Colonic mucosa (tissue), 4 donors: ENCODE data around the gene FZD7. TPM values are rescaled to one million over a fixed set of nuclear protein-coding genes. Genes with fewer than 3 reads are reported as not detected.

Source experiments
- DNase-seq: peaks from one replicate; pipeline ENCODE4 v3.0.0-alpha.2; 2020
- H3K27ac ChIP-seq: fragments of 200-600 bp; one replicate; pipeline ENCODE4 v1.8.0; 2021
- H3K27me3 ChIP-seq: fragments of 200-600 bp; one replicate; pipeline ENCODE4 v1.8.0; 2021
- H3K36me3 ChIP-seq: fragments of 200-600 bp; one replicate; pipeline ENCODE4 v1.8.0; 2021
- H3K4me1 ChIP-seq: fragments of 200-600 bp; one replicate; pipeline ENCODE4 v1.8.0; 2021; ENCODE audit warnings: mild to moderate bottlenecking
- H3K4me3 ChIP-seq: fragments of 200-600 bp; one replicate; pipeline ENCODE4 v1.8.0; 2021
- H3K9ac ChIP-seq, 2 donors: one replicate each; pipeline ENCODE4 v1.7.0; 2013; ENCODE audit warnings: control low read depth in 2 of 2, low read depth in 2 of 2, low read length in 2 of 2
- H3K9me3 ChIP-seq: fragments of 200-600 bp; one replicate; pipeline ENCODE4 v1.8.0; 2021
- intact Hi-C: fragments of 100-400 bp; cut with DNase I; formaldehyde crosslinking; loops from one replicate; pipeline ENCODE4 v1.14.1; 2022
- total RNA-seq, 2 donors: library from RNA; stranded (reverse); fragmentation: NEBNext Ultra II Directional in 1 of 2; extraction: Animal tissue kit (Norgen Biotek cat#: 25700) in 1 of 2; gene quantifications; one replicate each; pipeline ENCODE4 v1.2.1, GENCODE V29; 2021
- TF ChIP-seq, protein P1 (sequence below): fragments of 200-600 bp; IDR thresholded peaks from one replicate; pipeline ENCODE4 v1.8.0; 2022; ENCODE audit warnings: antibody characterized with exemption, mild to moderate bottlenecking
- donor health status: healthy.
- donor health status: DM: no; HTN: no; CAD: no.
- donor health status: DM: no; HTN: no; CAD: no.

Gene FZD7
- total RNA-seq, 2 donors from 2014 or later, result 2.3 to 13.9 TPM

DNA sequence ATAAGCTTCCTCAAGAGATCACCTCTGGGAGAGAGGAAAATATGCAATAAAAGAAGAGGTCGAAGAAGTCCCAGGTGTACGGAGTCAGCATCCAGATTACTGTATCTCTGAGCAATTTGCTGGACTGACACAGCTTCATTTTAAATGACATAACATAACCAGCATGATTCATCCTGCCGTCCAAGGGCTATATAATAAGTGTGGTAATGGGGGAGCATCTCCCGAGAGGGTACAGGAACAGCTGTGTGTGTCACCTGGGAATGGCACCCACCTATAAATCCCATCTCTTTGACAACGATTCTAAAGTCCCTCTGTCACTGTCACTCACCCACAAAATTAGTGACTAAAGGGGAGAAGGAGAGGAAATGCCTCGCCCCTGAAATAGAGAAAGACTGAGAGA is 19.3 kb upstream of the FZD7 start:
- H3K36me3 ChIP-seq, result no peaks in the 10 kb centered on the region
- H3K9me3 ChIP-seq, result no peaks in the 10 kb centered on the region
- no peak for DNase-seq
- no peak overlapping the region for H3K27ac ChIP-seq
- no peaks in the 10 kb centered on the region for H3K27me3 ChIP-seq
- intact Hi-C loops, result no loop called here
- no peak overlapping the region for H3K4me3 ChIP-seq
- TF ChIP-seq, protein P1, sequence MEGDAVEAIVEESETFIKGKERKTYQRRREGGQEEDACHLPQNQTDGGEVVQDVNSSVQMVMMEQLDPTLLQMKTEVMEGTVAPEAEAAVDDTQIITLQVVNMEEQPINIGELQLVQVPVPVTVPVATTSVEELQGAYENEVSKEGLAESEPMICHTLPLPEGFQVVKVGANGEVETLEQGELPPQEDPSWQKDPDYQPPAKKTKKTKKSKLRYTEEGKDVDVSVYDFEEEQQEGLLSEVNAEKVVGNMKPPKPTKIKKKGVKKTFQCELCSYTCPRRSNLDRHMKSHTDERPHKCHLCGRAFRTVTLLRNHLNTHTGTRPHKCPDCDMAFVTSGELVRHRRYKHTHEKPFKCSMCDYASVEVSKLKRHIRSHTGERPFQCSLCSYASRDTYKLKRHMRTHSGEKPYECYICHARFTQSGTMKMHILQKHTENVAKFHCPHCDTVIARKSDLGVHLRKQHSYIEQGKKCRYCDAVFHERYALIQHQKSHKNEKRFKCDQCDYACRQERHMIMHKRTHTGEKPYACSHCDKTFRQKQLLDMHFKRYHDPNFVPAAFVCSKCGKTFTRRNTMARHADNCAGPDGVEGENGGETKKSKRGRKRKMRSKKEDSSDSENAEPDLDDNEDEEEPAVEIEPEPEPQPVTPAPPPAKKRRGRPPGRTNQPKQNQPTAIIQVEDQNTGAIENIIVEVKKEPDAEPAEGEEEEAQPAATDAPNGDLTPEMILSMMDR, result no peak
- no peak overlapping the region for H3K9ac ChIP-seq
- H3K4me1 ChIP-seq, result no peaks in the 10 kb centered on the region

- Histone ChIP-seq H3K27ac (no peak overlapping the region), H3K9ac (no peak overlapping the region), H3K4me1 (no peaks in the 10 kb centered on the region), H3K27me3 (no peaks in the 10 kb centered on the region), H3K4me3 (no peak overlapping the region), H3K9me3 (no peaks in the 10 kb centered on the region), H3K36me3 (no peaks in the 10 kb centered on the region)
- intact Hi-C loops, result no loop called here
- TF ChIP-seq, protein P1, result no peak
- DNase-seq, result no peak
Observed at GRCh38 chr2:202014759-202015211, 18.9 kb upstream of the FZD7 start.

DNA sequence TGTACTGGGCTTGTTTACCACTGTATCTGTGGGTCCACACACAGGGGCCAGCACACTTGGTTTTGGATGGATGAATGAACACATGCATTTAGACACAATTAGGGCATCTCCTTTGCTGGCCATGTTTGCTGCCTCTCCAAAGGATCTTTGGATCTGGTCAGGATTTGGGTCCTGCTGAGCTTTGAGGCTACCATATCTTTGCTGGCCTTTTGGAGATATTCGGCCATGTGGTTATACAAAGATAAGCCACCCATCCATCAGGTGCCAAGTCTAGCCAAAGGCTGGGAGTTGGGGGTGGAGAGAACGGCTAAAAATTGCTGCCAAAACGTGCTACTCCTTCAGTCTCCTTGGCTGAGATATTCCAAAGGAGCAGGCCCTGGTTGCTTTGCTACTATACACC is 18.2 kb upstream of the FZD7 start:
- DNase-seq, result no peak
- Histone ChIP-seq H3K9me3 (no peaks in the 10 kb centered on the region), H3K4me1 (no peaks in the 10 kb centered on the region), H3K27ac (no peak overlapping the region), H3K4me3 (no peak overlapping the region), H3K36me3 (no peaks in the 10 kb centered on the region), H3K27me3 (no peaks in the 10 kb centered on the region), H3K9ac (no peak overlapping the region)
- TF ChIP-seq, protein P1, result no peak
- intact Hi-C loops, result no loop called here

DNA sequence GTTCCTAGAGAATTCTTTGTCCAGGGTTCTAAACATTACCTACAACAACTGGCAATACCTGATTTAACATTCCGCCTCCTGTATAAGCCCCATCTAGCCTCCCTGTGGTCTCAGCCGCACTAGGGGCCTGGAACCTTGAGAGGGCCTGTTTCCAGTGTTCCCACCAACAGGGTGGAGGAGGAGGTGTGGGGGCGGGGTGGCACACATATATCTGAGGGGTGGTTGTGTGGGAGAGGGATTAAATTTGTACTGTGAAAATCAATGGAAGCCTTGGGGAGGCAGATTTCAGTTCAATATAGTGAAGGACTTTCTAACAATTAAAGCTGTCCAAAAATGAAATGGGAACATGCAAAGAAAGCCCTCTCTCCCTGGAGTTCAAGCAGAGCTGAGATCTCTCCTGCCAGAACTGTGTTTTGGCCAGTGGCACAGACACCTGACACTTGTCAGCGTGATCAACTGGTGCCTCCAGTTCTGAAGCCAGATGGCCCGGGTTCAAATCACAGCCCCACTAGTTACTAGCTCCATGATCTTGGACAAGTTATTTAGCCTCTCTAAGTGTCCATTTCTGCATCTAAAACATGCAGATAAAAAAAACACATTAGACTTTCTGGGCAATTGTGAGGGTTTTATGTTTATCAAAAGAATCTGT is 17.0 kb upstream of the FZD7 start:
- DNase-seq, result no peak
- no peaks in the 10 kb centered on the region for H3K9me3 ChIP-seq
- intact Hi-C loops, result no loop called here

DNA sequence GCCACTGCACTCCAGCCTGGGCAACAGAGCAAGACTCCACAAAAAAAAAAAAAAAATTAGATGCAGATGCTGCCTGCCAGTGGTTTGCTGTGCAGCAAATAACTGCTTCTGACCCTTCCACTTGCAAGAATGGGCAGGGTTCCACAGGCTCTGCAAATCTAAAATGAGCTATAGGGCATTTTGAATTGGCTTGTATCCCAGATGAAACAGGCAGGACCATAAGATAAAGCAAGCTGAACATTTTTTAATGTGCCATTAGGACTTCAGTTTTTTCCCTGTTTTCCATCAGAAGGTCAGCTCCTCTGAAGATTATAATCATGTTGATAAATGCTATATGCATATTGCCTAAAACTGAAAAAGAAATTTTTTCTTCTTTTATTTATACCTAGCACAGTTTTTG is 15.7 kb upstream of the FZD7 start:
- Histone ChIP-seq H3K4me1 (no peaks in the 10 kb centered on the region), H3K27ac (no peak overlapping the region), H3K9me3 (no peaks in the 10 kb centered on the region), H3K27me3 (no peaks in the 10 kb centered on the region), H3K4me3 (no peak overlapping the region), H3K9ac (no peak overlapping the region), H3K36me3 (no peaks in the 10 kb centered on the region)
- intact Hi-C loops, result no loop called here
- TF ChIP-seq, protein P1, result no peak
- DNase-seq, result no peak

More for the DNA sequence above, 17.0 kb upstream of the FZD7 start:
- H3K27me3 ChIP-seq, result no peaks in the 10 kb centered on the region
- H3K36me3 ChIP-seq, result no peaks in the 10 kb centered on the region
- TF ChIP-seq, protein P1, result no peak
- H3K9ac ChIP-seq, result no peak overlapping the region
- H3K4me1 ChIP-seq, result no peaks in the 10 kb centered on the region
- H3K4me3 ChIP-seq, result no peak overlapping the region
- H3K27ac ChIP-seq, result no peak overlapping the region
